Lung (tissue), 12 donors: ENCODE measurements around the gene RBM6. TPM values are rescaled to one million over a fixed set of nuclear protein-coding genes. Genes with fewer than 3 reads are reported as not detected.
A peak's percentile ranks its signal among the peaks of the same experiment; 100 is the strongest.

Experiments
- ATAC-seq: fragments of 200-7000 bp; cut with Tn5 transposase; one replicate; pipeline ENCODE4 v1.9.1; 2020; ENCODE audit warnings: moderate number of reproducible peaks; ENCODE audit not compliant: insufficient read depth, low FRiP score
- DNase-seq, 3 donors: peaks; one replicate each; pipeline ENCODE4 v3.0.0-alpha.2; 2013 to 2017
- H3K27ac ChIP-seq, 2 donors: one replicate each; pipeline ENCODE4 v1.5.1; 2013; ENCODE audit warnings: mild to moderate bottlenecking in 2 of 2, moderate library complexity in 2 of 2, control low read depth in 1 of 2, inconsistent platforms in 1 of 2, low read depth in 1 of 2, low read length in 1 of 2
- H3K27me3 ChIP-seq, 3 donors: one replicate each; pipeline ENCODE4 v1.5.1; 2013; ENCODE audit warnings: low read length in 2 of 3; ENCODE audit not compliant: control insufficient read depth in 3 of 3, insufficient read depth in 3 of 3
- H3K36me3 ChIP-seq, 4 donors: one replicate each; pipeline ENCODE4 v1.5.1; 2013; ENCODE audit warnings: low read length in 4 of 4, mild to moderate bottlenecking in 1 of 4, moderate library complexity in 1 of 4; ENCODE audit not compliant: control insufficient read depth in 4 of 4, insufficient read depth in 4 of 4
- H3K4me1 ChIP-seq, 5 donors: one replicate each; pipeline ENCODE4 v1.5.1; 2013; ENCODE audit warnings: low read length in 5 of 5, mild to moderate bottlenecking in 2 of 5, moderate library complexity in 1 of 5; ENCODE audit not compliant: control insufficient read depth in 5 of 5, insufficient read depth in 5 of 5
- H3K4me3 ChIP-seq: one replicate; pipeline ENCODE4 v1.5.1; 2013; ENCODE audit warnings: mild to moderate bottlenecking, control low read depth, moderate library complexity
- H3K9ac ChIP-seq, 2 donors: one replicate each; pipeline ENCODE4 v1.5.1; 2013; ENCODE audit warnings: low read length in 2 of 2, control low read depth in 1 of 2; ENCODE audit not compliant: insufficient read depth in 1 of 2
- H3K9me3 ChIP-seq, 4 donors: one replicate each; pipeline ENCODE4 v1.5.1; 2013; ENCODE audit warnings: low read length in 3 of 4, mild to moderate bottlenecking in 1 of 4, moderate library complexity in 1 of 4; ENCODE audit not compliant: control insufficient read depth in 4 of 4, insufficient read depth in 3 of 4
- CTCF ChIP-seq: IDR thresholded peaks from 2 replicates; pipeline ENCODE4 v1.5.1; 2012; ENCODE audit warnings: mild to moderate bottlenecking; ENCODE audit errors: control extremely low read depth, extremely low read depth
- WGBS, 2 donors: extraction: QIAGEN DNeasy Blood & Tissue Kit; methylation state at CpG; one replicate each; pipeline ENCODE4 v1.1.7; 2013; 5-methylcytosine and 5-hydroxymethylcytosine counted together
- polyA plus RNA-seq, 2 donors: library from polyadenylated mRNA; stranded (reverse); fragments of 200-250 nt; gene quantifications; one replicate each; pipeline ENCODE4 v1.2.1, GENCODE V29; 2013
- total RNA-seq, 2 donors: library from RNA; depleted of rRNA in 1 of 2; stranded (reverse); fragments of >200 nt in 1 of 2; gene quantifications; one replicate each; pipeline ENCODE4 v1.2.1, GENCODE V29; 2014 to 2021
- donor health status: control.
- donor health status: control.
- donor health status: Bipolar disorder and iron deficiency.
- donor health status: healthy.
- donor health status: DM: yes; HTN: yes; CAD: no.

The RBM6 gene
- total and polyA plus RNA-seq, 4 donors = 42.1 to 126 (median 79.7) TPM

- WGBS, 2 donors = 79 to 83% methylated on average over 8 of the region's 9 CpGs
- H3K36me3 ChIP-seq = peaks cover 0 to 8% (median 5%) of the 10 kb centered on the region in 4 donors
- H3K9ac ChIP-seq = no peak overlapping the region
- no peak for TF ChIP-seq CTCF
- no peak overlapping the region for H3K4me3 ChIP-seq
- H3K27me3 ChIP-seq = no peaks in the 10 kb centered on the region
- peaks cover 0 to 35% (median 18%) of the 10 kb centered on the region in 5 donors for H3K4me1 ChIP-seq
- ATAC-seq = no peak
- H3K27ac ChIP-seq = no peak overlapping the region
- no peaks in the 10 kb centered on the region for H3K9me3 ChIP-seq
- DNase-seq = no peak
These were observed 185.8 kb downstream of the RBM6 start for GRCh38 chr3:50125541-50126286.

GRCh38 chr3:50126287-50127211 lies 186.6 kb downstream of the RBM6 start:
- H3K9me3 ChIP-seq = no peaks in the 10 kb centered on the region
- no peak overlapping the region for H3K4me3 ChIP-seq
- ATAC-seq (no peak), DNase-seq (peak; percentile 74 to 82 (median 76))
- no peaks in the 10 kb centered on the region for H3K36me3 ChIP-seq
- peaks cover 0 to 35% (median 18%) of the 10 kb centered on the region in 5 donors for H3K4me1 ChIP-seq
- H3K27me3 ChIP-seq = no peaks in the 10 kb centered on the region
- WGBS, 2 donors = 60 to 82% methylated on average over 15 to 16 of the region's 16 CpGs
- no peak overlapping the region for H3K27ac ChIP-seq
- no peak for TF ChIP-seq CTCF
- H3K9ac ChIP-seq = peak overlapping the region in 1 of 2 donors; percentile 13

Other genes starting within 250 kb of the RBM6 start
- under 1 TPM in 1 of 2 donors, not detected in 1; 0.25 TPM for gene AMIGO3, start 220.5 kb upstream of the RBM6 start, total RNA-seq
- under 1 TPM; 0.51 to 0.63 TPM for gene AMIGO3, start 220.5 kb upstream of the RBM6 start, polyA plus RNA-seq
- gene GMPPB, start 216.2 kb upstream of the RBM6 start, total RNA-seq = 10 to 100 TPM; 10.8 to 81.2 TPM
- 10 to 100 TPM; 27.5 to 64.8 TPM for gene GMPPB, start 216.2 kb upstream of the RBM6 start, polyA plus RNA-seq
- gene IP6K1, start 153.6 kb upstream of the RBM6 start, total RNA-seq = 10 to 100 TPM; 38.7 to 54.9 TPM
- gene IP6K1, start 153.6 kb upstream of the RBM6 start, polyA plus RNA-seq = 10 to 100 TPM; 16.1 to 26.3 TPM
- gene CDHR4, start 140.3 kb upstream of the RBM6 start, total RNA-seq = 10 to 100 TPM in 1 of 2 donors, 1 to 10 TPM in 1; 7.8 to 27.0 TPM
- 1 to 10 TPM; 6.3 to 9.8 TPM for gene CDHR4, start 140.3 kb upstream of the RBM6 start, polyA plus RNA-seq
- 1 to 10 TPM; 6.1 to 7.1 TPM for gene INKA1, start 136.9 kb upstream of the RBM6 start, total RNA-seq
- 10 to 100 TPM in 1 of 2 donors, 1 to 10 TPM in 1; 6.8 to 10.8 TPM for gene INKA1, start 136.9 kb upstream of the RBM6 start, polyA plus RNA-seq
- gene UBA7, start 126.2 kb upstream of the RBM6 start, total RNA-seq = 100 to 1,000 TPM in 1 of 2 donors, 10 to 100 TPM in 1; 79.4 to 112 TPM
- 10 to 100 TPM; 53.0 to 72.4 TPM for gene UBA7, start 126.2 kb upstream of the RBM6 start, polyA plus RNA-seq
- 1 to 10 TPM; 2.7 to 3.2 TPM for gene TRAIP, start 83.6 kb upstream of the RBM6 start, total RNA-seq
- 1 to 10 TPM; 1.8 to 2.1 TPM for gene TRAIP, start 83.6 kb upstream of the RBM6 start, polyA plus RNA-seq
- under 1 TPM in 1 of 2 donors, not detected in 1; 0.34 TPM for gene CAMKV, start 70.2 kb upstream of the RBM6 start, total RNA-seq
- not detected for gene CAMKV, start 70.2 kb upstream of the RBM6 start, polyA plus RNA-seq
- gene MST1R, start 36.3 kb upstream of the RBM6 start, total RNA-seq = 10 to 100 TPM in 1 of 2 donors, 1 to 10 TPM in 1; 5.6 to 54.8 TPM
- gene MST1R, start 36.3 kb upstream of the RBM6 start, polyA plus RNA-seq = 10 to 100 TPM; 18.6 to 38.8 TPM
- 10 to 100 TPM in 1 of 2 donors, 1 to 10 TPM in 1; 7.0 to 12.3 TPM for gene MON1A, start 10.3 kb upstream of the RBM6 start, total RNA-seq
- gene MON1A, start 10.3 kb upstream of the RBM6 start, polyA plus RNA-seq = 10 to 100 TPM in 1 of 2 donors, 1 to 10 TPM in 1; 8.5 to 10.3 TPM
- gene RBM5, start 148.8 kb downstream of the RBM6 start, total RNA-seq = 100 to 1,000 TPM; 115 to 380 TPM
- 10 to 100 TPM; 71.4 to 74.3 TPM for gene RBM5, start 148.8 kb downstream of the RBM6 start, polyA plus RNA-seq
- 10 to 100 TPM; 27.8 to 54.3 TPM for gene SEMA3F, start 215.2 kb downstream of the RBM6 start, total RNA-seq
- 10 to 100 TPM; 41.6 to 53.1 TPM for gene SEMA3F, start 215.2 kb downstream of the RBM6 start, polyA plus RNA-seq